SH-SY5Y (cell line): ENCODE results near the gene MAMDC2.

Source experiments
- GATA2 ChIP-seq: IDR thresholded peaks from 2 replicates; pipeline ENCODE4 v1.6.1; 2011; ENCODE audit warnings: mild to moderate bottlenecking, low read depth, low read length
- GATA3 ChIP-seq: IDR thresholded peaks from 2 replicates; pipeline ENCODE4 v1.6.1; 2011; ENCODE audit warnings: low read depth, mild to moderate bottlenecking, low read length, moderate library complexity

- TF ChIP-seq GATA2 (no peak), GATA3 (no peak)
Measured at GRCh38 chr9:70263421-70263820, 219.8 kb downstream of the MAMDC2 start.
